ENCODE measurements around the gene PGK1.

GRCh38 chrX:78102091-78102490 lies 2.0 kb upstream of the PGK1 start:
- TF ChIP-seq POLR2AphosphoS5 (IDR thresholded peaks at IDR 0.05) (no peak), POLR2A (IDR thresholded peaks at IDR 0.05) (no peak)
